ENCODE results near the gene SLC25A1. TPM values are rescaled to one million over a fixed set of nuclear protein-coding genes. Genes with fewer than 3 reads are reported as not detected.

SLC25A1 gene
- total RNA-seq, 4 donors from 2014 or later: 61.1 to 450 (median 97.4) TPM

- TF ChIP-seq CTCF (IDR thresholded peaks at IDR 0.05; ENCODE audit: low read depth): no peak
Measured at GRCh38 chr22:19136915-19137314, 41.6 kb downstream of the SLC25A1 start.

- no peak for TF ChIP-seq CTCF (IDR thresholded peaks at IDR 0.05; ENCODE audit: low read depth)
Measured at GRCh38 chr22:19134874-19135273, 43.7 kb downstream of the SLC25A1 start.

GRCh38 chr22:19134176-19134831 lies 44.2 kb downstream of the SLC25A1 start:
- no peak for TF ChIP-seq CTCF (IDR thresholded peaks at IDR 0.05; ENCODE audit: low read depth)

GRCh38 chr22:19133561-19133960 lies 45.0 kb downstream of the SLC25A1 start:
- no peak for TF ChIP-seq CTCF (IDR thresholded peaks at IDR 0.05; ENCODE audit: low read depth)

GRCh38 chr22:19132693-19133400 lies 45.7 kb downstream of the SLC25A1 start:
- no peak for TF ChIP-seq CTCF (IDR thresholded peaks at IDR 0.05; ENCODE audit: low read depth)

- TF ChIP-seq CTCF (IDR thresholded peaks at IDR 0.05; ENCODE audit: low read depth): no peak
Measured at GRCh38 chr22:19132153-19132552, 46.4 kb downstream of the SLC25A1 start.

GRCh38 chr22:19131685-19132015 lies 46.9 kb downstream of the SLC25A1 start:
- TF ChIP-seq CTCF (IDR thresholded peaks at IDR 0.05; ENCODE audit: low read depth): no peak
